H1 (cell line): Measurements from ENCODE around the gene ELMOD2. TPM values are rescaled to one million over a fixed set of nuclear protein-coding genes. Genes with fewer than 3 reads are reported as not detected.

Experiments used
- CTCF ChIA-PET: fragments of 300-600 bp; sonication (Branson Sonifier 250); formaldehyde crosslinking; loops from one replicate; lab custom pipeline; 2021; ENCODE audit not compliant: partially characterized antibody; lab: Charles Lee
- POLR2A ChIA-PET: fragments of 300-600 bp; sonication (Branson Sonifier 250); formaldehyde crosslinking; loops from one replicate; lab custom pipeline; 2021; ENCODE audit warnings: inconsistent platforms; ENCODE audit not compliant: partially characterized antibody; lab: Charles Lee
- DNase-seq, 2 experiments: peaks; one replicate each; pipeline versions ENCODE4 v3.0.0 to v3.0.0-alpha.2; 2010 to 2022; ENCODE audit warnings: low spot score in 2 of 2, low read depth in 1 of 2, mixed read lengths in 1 of 2
- FAIRE-seq: peaks from 2 replicates; lab custom pipeline; 2011; peaks lifted over from hg19 to GRCh38; lab: Jason Lieb, UNC
- H2AFZ ChIP-seq: 2 replicates; pipeline ENCODE4 v1.8.1; 2012; ENCODE audit warnings: low read length, inconsistent platforms
- H2AK5ac ChIP-seq: 2 replicates; pipeline ENCODE4 v1.6.1; 2013; ENCODE audit warnings: low read depth, low read length
- H2BK120ac ChIP-seq: replicated peaks from 2 replicates; pipeline ENCODE3; 2013; ENCODE audit warnings: low read depth, low read length, inconsistent platforms
- H2BK12ac ChIP-seq: 2 replicates; pipeline ENCODE4 v1.6.1; 2013; ENCODE audit warnings: low read depth, low read length
- H2BK15ac ChIP-seq: 2 replicates; pipeline ENCODE4 v1.6.1; 2013; ENCODE audit warnings: low read length
- H2BK20ac ChIP-seq: 2 replicates; pipeline ENCODE4 v1.6.1; 2013; ENCODE audit warnings: low read length
- H2BK5ac ChIP-seq: 2 replicates; pipeline ENCODE4 v1.6.1; 2013; ENCODE audit warnings: low read depth, low read length
- H3K14ac ChIP-seq: 2 replicates; pipeline ENCODE4 v1.6.1; 2013; ENCODE audit warnings: inconsistent platforms; ENCODE audit not compliant: insufficient read length
- H3K18ac ChIP-seq: 2 replicates; pipeline ENCODE4 v1.6.1; 2013; ENCODE audit warnings: low read length; ENCODE audit errors: extremely low read depth
- H3K23ac ChIP-seq: 2 replicates; pipeline ENCODE4 v1.6.1; 2013; ENCODE audit warnings: inconsistent platforms; ENCODE audit not compliant: insufficient read length
- H3K23me2 ChIP-seq: 2 replicates; pipeline ENCODE4 v1.6.1; 2013; ENCODE audit warnings: low read depth, low read length
- H3K27ac ChIP-seq: 2 replicates; pipeline ENCODE4 v1.6.1; 2011; ENCODE audit warnings: low read depth, low read length, inconsistent platforms
- H3K27me3 ChIP-seq, 4 experiments: replicated peaks in 1 of 4; 1 replicate in 1 of 4; 2 replicates in 3 of 4; pipeline versions ENCODE4 v1.6.1 to v1.8.1; 2011 to 2013; ENCODE audit warnings: low read length in 3 of 4, mild to moderate bottlenecking in 3 of 4, inconsistent platforms in 2 of 4, mixed read lengths in 2 of 4, moderate library complexity in 1 of 4; ENCODE audit not compliant: control insufficient read depth in 3 of 4, insufficient read depth in 3 of 4; ENCODE audit errors: extremely low read depth in 1 of 4
- H3K36me3 ChIP-seq, 4 experiments: 2 replicates each; pipeline versions ENCODE4 v1.6.1 to v1.8.1; 2011 to 2013; ENCODE audit warnings: mild to moderate bottlenecking in 4 of 4, low read length in 3 of 4, moderate library complexity in 2 of 4, control low read depth in 1 of 4, inconsistent platforms in 1 of 4; ENCODE audit not compliant: insufficient read depth in 4 of 4, control insufficient read depth in 2 of 4
- H3K4ac ChIP-seq: replicated peaks from 2 replicates; pipeline ENCODE3; 2013; ENCODE audit warnings: low read length, low read depth, mixed read lengths, inconsistent platforms; ENCODE audit not compliant: insufficient read length
- H3K4me1 ChIP-seq, 4 experiments: replicated peaks in 1 of 4; 1 replicate in 1 of 4; 2 replicates in 3 of 4; pipeline versions ENCODE4 v1.6.1 to v1.8.1; 2011 to 2013; ENCODE audit warnings: low read length in 3 of 4, inconsistent platforms in 2 of 4, mixed read lengths in 1 of 4; ENCODE audit not compliant: insufficient read depth in 4 of 4, control insufficient read depth in 3 of 4
- H3K4me2 ChIP-seq, 2 experiments: 2 replicates each; pipeline versions ENCODE4 v1.6.1 to v1.8.1; 2011 to 2013; ENCODE audit warnings: low read depth in 2 of 2, low read length in 2 of 2, control low read depth in 1 of 2, inconsistent platforms in 1 of 2, mild to moderate bottlenecking in 1 of 2; ENCODE audit not compliant: insufficient read depth in 1 of 2
- H3K4me3 ChIP-seq, 4 experiments: fragments of 200-600, 300-600 bp in 1 of 4; sonication (generic), shearing (Covaris generic), sonication (Bioruptor Twin) in 1 of 4; 2 replicates each; pipeline versions ENCODE4 v1.5.1 to v1.8.1; 2011 to 2016; ENCODE audit warnings: low read length in 4 of 4, low read depth in 3 of 4, control low read depth in 2 of 4, inconsistent platforms in 2 of 4, mild to moderate bottlenecking in 2 of 4, mixed read lengths in 1 of 4, moderate library complexity in 1 of 4; ENCODE audit not compliant: insufficient read depth in 2 of 4; ENCODE audit errors: extremely low read depth in 1 of 4
- H3K56ac ChIP-seq: replicated peaks from 2 replicates; pipeline ENCODE3; 2013; ENCODE audit warnings: low read depth, mild to moderate bottlenecking, mixed read lengths, low read length, inconsistent platforms; ENCODE audit not compliant: insufficient read length
- H3K79me1 ChIP-seq: 2 replicates; pipeline ENCODE4 v1.6.1; 2013; ENCODE audit warnings: low read depth, low read length, control low read depth
- H3K79me2 ChIP-seq, 2 experiments: 2 replicates each; pipeline versions ENCODE4 v1.6.1 to v1.8.1; 2012 to 2013; ENCODE audit warnings: low read length in 2 of 2, mild to moderate bottlenecking in 2 of 2, inconsistent platforms in 1 of 2; ENCODE audit not compliant: insufficient read depth in 2 of 2, control insufficient read depth in 1 of 2
- H3K9ac ChIP-seq, 4 experiments: replicated peaks in 1 of 4; 1 replicate in 1 of 4; 2 replicates in 3 of 4; pipeline versions ENCODE4 v1.6.1 to v1.8.1; 2011 to 2013; ENCODE audit warnings: low read depth in 3 of 4, low read length in 3 of 4, control low read depth in 2 of 4, mild to moderate bottlenecking in 2 of 4, moderate library complexity in 2 of 4, inconsistent platforms in 1 of 4; ENCODE audit errors: extremely low read depth in 1 of 4
- H3K9me3 ChIP-seq, 2 experiments: 2 replicates each; pipeline versions ENCODE4 v1.6.1 to v1.8.1; 2012 to 2013; ENCODE audit warnings: mild to moderate bottlenecking in 2 of 2, moderate library complexity in 2 of 2, control low read depth in 1 of 2, inconsistent platforms in 1 of 2, low read depth in 1 of 2, low read length in 1 of 2, mixed read lengths in 1 of 2; ENCODE audit not compliant: insufficient read depth in 2 of 2
- H4K20me1 ChIP-seq, 2 experiments: replicated peaks in 1 of 2; 2 replicates each; pipeline versions ENCODE3 to v1.8.1; 2011 to 2013; ENCODE audit warnings: inconsistent platforms in 2 of 2, low read length in 2 of 2, mild to moderate bottlenecking in 1 of 2; ENCODE audit not compliant: insufficient read depth in 2 of 2, control insufficient read depth in 1 of 2
- H4K5ac ChIP-seq: 2 replicates; pipeline ENCODE4 v1.6.1; 2013; ENCODE audit warnings: low read length, low read depth, mixed read lengths, inconsistent platforms; ENCODE audit not compliant: insufficient read length
- H4K8ac ChIP-seq: 2 replicates; pipeline ENCODE4 v1.8.0; 2013; ENCODE audit warnings: mild to moderate bottlenecking, moderate library complexity, low read length, inconsistent platforms; ENCODE audit not compliant: insufficient read depth; ENCODE audit errors: extremely low read depth
- H4K91ac ChIP-seq: replicated peaks from 2 replicates; pipeline ENCODE3; 2013; ENCODE audit warnings: low read length, mixed read lengths, inconsistent platforms; ENCODE audit not compliant: insufficient read length
- BACH1 ChIP-seq: IDR thresholded peaks from 2 replicates; pipeline ENCODE4 v1.6.1; 2012; ENCODE audit warnings: low read length, improper control_type of control experiment
- HDAC6 ChIP-seq: IDR thresholded peaks from one replicate; pipeline ENCODE4 v1.7.1; 2012; ENCODE audit warnings: low read depth, mild to moderate bottlenecking, inconsistent platforms, low read length, moderate library complexity
- KDM4A ChIP-seq: IDR thresholded peaks from one replicate; pipeline ENCODE4 v1.7.1; 2012; ENCODE audit warnings: low read depth, mild to moderate bottlenecking, moderate library complexity, low read length, inconsistent platforms; ENCODE audit not compliant: severe bottlenecking
- RNF2 ChIP-seq: fragments of 200-900, 300-1000 bp; sonication (generic); IDR thresholded peaks from 2 replicates; pipeline ENCODE4 v1.7.1; 2016; ENCODE audit warnings: borderline replicate concordance, low read depth, mild to moderate bottlenecking, antibody characterized with exemption, low read length; ENCODE audit not compliant: poor library complexity, severe bottlenecking; ENCODE audit errors: missing control alignments
- RXRA ChIP-seq: IDR thresholded peaks from 2 replicates; pipeline ENCODE4 v1.6.1; 2011; ENCODE audit warnings: low read depth, mild to moderate bottlenecking, low read length, moderate library complexity; ENCODE audit not compliant: insufficient read depth
- SAP30 ChIP-seq: fragments of 300-600 bp; sonication (generic); IDR thresholded peaks from 2 replicates; pipeline ENCODE4 v1.7.1; 2012; ENCODE audit warnings: low read length, moderate library complexity, mild to moderate bottlenecking, inconsistent platforms; ENCODE audit not compliant: insufficient read depth, insufficient replicate concordance
- SP4 ChIP-seq: IDR thresholded peaks from 2 replicates; pipeline ENCODE4 v1.6.1; 2012; ENCODE audit warnings: low read length, inconsistent platforms
- SUZ12 ChIP-seq: fragments of 200-600 bp; sonication (generic); IDR thresholded peaks from 2 replicates; pipeline ENCODE4 v1.6.1; 2012; ENCODE audit warnings: mild to moderate bottlenecking, inconsistent platforms, low read length, moderate library complexity, mixed read lengths
- TCF12 ChIP-seq: IDR thresholded peaks from 2 replicates; pipeline ENCODE4 v1.6.1; 2011; ENCODE audit warnings: low read depth, mild to moderate bottlenecking, low read length
- WGBS, 2 experiments: shearing (Covaris generic) in 1 of 2; methylation state at CpG; one replicate each; pipeline versions ENCODE4 v1.1.6 to v1.1.7; 2013 to 2015; ENCODE audit warnings: low lambda C conversion rate in 2 of 2, mixed read lengths in 2 of 2, inconsistent platforms in 1 of 2, low coverage in 1 of 2, missing lambda C conversion rate in 1 of 2; ENCODE audit not compliant: insufficient replicate concordance in 2 of 2, insufficient coverage in 1 of 2, insufficient read length in 1 of 2; ENCODE audit errors: extremely low coverage in 1 of 2, missing lambda C conversion rate in 1 of 2; 5-methylcytosine and 5-hydroxymethylcytosine counted together
- polyA plus RNA-seq, 7 experiments: library from polyadenylated mRNA; depleted of rRNA in 3 of 7; stranded (reverse) in 5 of 7; unstranded in 2 of 7; fragments of >200 nt in 5 of 7; fragments of 200-250 nt in 2 of 7; gene quantifications; 1 replicate in 5 of 7; 2 replicates in 1 of 7; 4 replicates in 1 of 7; pipeline versions ENCODE4 v1.2.1 to v1.2.3, GENCODE V29; 2011 to 2013; ENCODE audit warnings: missing spikeins in 2 of 7, mixed read lengths in 2 of 7
- total RNA-seq: library from RNA; stranded (reverse); fragmentation: NEBNext Ultra II Directional; extraction: Animal tissue kit (Norgen Biotek cat#: 25700); gene quantifications from 2 replicates; pipeline ENCODE4 v1.2.1, GENCODE V29; 2021

Gene ELMOD2
- total and polyA plus RNA-seq, 2 of the 8 experiments (the other 6 are each of a cell fraction or from before 2014, with no cell fraction given) = 6.6 to 27.9 TPM

GRCh38 chr4:140568507-140569306 lies 44.7 kb downstream of the ELMOD2 start, which contains the start of gene UCP1:
TSS of gene UCP1 (minus strand) at chr4:140568961. CDS start at chr4:140568729, 232 bp downstream.
- Histone ChIP-seq H4K20me1 (no peaks in the 10 kb centered on the region), H3K23me2 (peaks cover 10% of the 10 kb centered on the region), H3K9me3 (peaks cover 0 to 3% of the 10 kb centered on the region in 2 experiments; a peak in 1 of 4 replicates), H4K5ac (no peak within 1 kb of the TSS), H2BK12ac (peak within 1 kb of the TSS; percentile 30; the same call in 1 of the 2 replicates), H2BK120ac (no peak within 1 kb of the TSS), H3K4me3 (peak within 1 kb of the TSS; percentile 45 to 64 (median 56)), H4K91ac (no peak within 1 kb of the TSS), H3K18ac (no peak within 1 kb of the TSS), H2AFZ (peak within 1 kb of the TSS; percentile 88), H2BK20ac (no peak within 1 kb of the TSS), H3K27me3 (peaks cover 29 to 50% (median 41%) of the 10 kb centered on the region in 4 experiments), H3K56ac (no peak within 1 kb of the TSS), H3K23ac (no peak within 1 kb of the TSS), H2AK5ac (no peak within 1 kb of the TSS), H3K9ac (peak within 1 kb of the TSS in 1 of 4 experiments; percentile 44; a peak in 2 of 7 replicates), H3K79me2 (no peaks in the 10 kb centered on the region), H3K14ac (no peak within 1 kb of the TSS), H3K4me1 (peaks cover 0 to 8% (median 3%) of the 10 kb centered on the region in 4 experiments; a peak in 3 of 7 replicates), H3K4me2 (peak within 1 kb of the TSS; percentile 82 to 92), H4K8ac (peak within 1 kb of the TSS; percentile 11), H3K79me1 (no peaks in the 10 kb centered on the region), H3K36me3 (no peaks in the 10 kb centered on the region), H2BK15ac (0 out of 2 replicates have a peak within 1 kb of the TSS, but pooled peaks have one; percentile 34), H3K27ac (no peak within 1 kb of the TSS), H2BK5ac (no peak within 1 kb of the TSS), H3K4ac (no peak within 1 kb of the TSS)
- DNase-seq (peak in 1 of 2 experiments; percentile 74), FAIRE-seq (no peak)
- ChIA-PET CTCF (interaction anchor here (0.6 to 2.2 kb wide), 14 partner anchors 12 to 784 kb away, joined by 3 to 11 read pairs (median 4); partner anchors contain the start of genes ELMOD2 and TBC1D9), POLR2A (interaction anchor here (0.6 to 2.6 kb wide), 6 partner anchors 8 to 183 kb away, joined by 3 to 8 read pairs (median 3); no protein-coding TSS in a partner anchor)
- WGBS, 2 experiments = 2% methylated on average over 57 of the region's 69 CpGs; no CpG with 5 or more reads in 1 of the 2 experiments
- TF ChIP-seq SAP30 (no peak), HDAC6 (no peak), KDM4A (peak; percentile 95), RXRA (no peak), SP4 (no peak), BACH1 (no peak), SUZ12 (peak; percentile 79), RNF2 (peak; percentile 28), TCF12 (no peak)
